ENCODE results near the gene DOCK7.

Gene DOCK7

GRCh38 chr1:62621907-62622306 is 66.3 kb downstream of the DOCK7 start:
- no peak for TF ChIP-seq FOXP2 (optimal IDR thresholded peaks at IDR 0.05; ENCODE audit: borderline replicate concordance, extremely low read depth, extremely low read length, insufficient read depth)
- no peak for TF ChIP-seq POLR2AphosphoS5 (IDR thresholded peaks at IDR 0.05; ENCODE audit: low read depth, low read length)
- TF ChIP-seq TAF1 (IDR thresholded peaks at IDR 0.05; ENCODE audit: borderline replicate concordance, insufficient read depth, low read length) = no peak
- no peak for TF ChIP-seq SIN3A (IDR thresholded peaks at IDR 0.05; ENCODE audit: borderline replicate concordance, insufficient read depth, low read length)
- TF ChIP-seq REST (IDR thresholded peaks at IDR 0.05; ENCODE audit: insufficient read depth in 1 of 2, low read depth in 2 of 2, low read length in 2 of 2) = no peak

GRCh38 chr1:62613890-62614289 is 74.3 kb downstream of the DOCK7 start:
- TF ChIP-seq SIN3A (IDR thresholded peaks at IDR 0.05; ENCODE audit: borderline replicate concordance, insufficient read depth, low read length) = no peak
- TF ChIP-seq FOXP2 (optimal IDR thresholded peaks at IDR 0.05; ENCODE audit: borderline replicate concordance, extremely low read depth, extremely low read length, insufficient read depth) = no peak
- no peak for TF ChIP-seq POLR2AphosphoS5 (IDR thresholded peaks at IDR 0.05; ENCODE audit: low read depth, low read length)
- TF ChIP-seq TAF1 (IDR thresholded peaks at IDR 0.05; ENCODE audit: borderline replicate concordance, insufficient read depth, low read length) = no peak
- no peak for TF ChIP-seq REST (IDR thresholded peaks at IDR 0.05; ENCODE audit: insufficient read depth in 1 of 2, low read depth in 2 of 2, low read length in 2 of 2)

GRCh38 chr1:62613325-62613727 is 74.9 kb downstream of the DOCK7 start:
- TF ChIP-seq REST (IDR thresholded peaks at IDR 0.05; ENCODE audit: insufficient read depth in 1 of 2, low read depth in 2 of 2, low read length in 2 of 2) = no peak
- no peak for TF ChIP-seq POLR2AphosphoS5 (IDR thresholded peaks at IDR 0.05; ENCODE audit: low read depth, low read length)
- TF ChIP-seq FOXP2 (optimal IDR thresholded peaks at IDR 0.05; ENCODE audit: borderline replicate concordance, extremely low read depth, extremely low read length, insufficient read depth) = no peak
- no peak for TF ChIP-seq SIN3A (IDR thresholded peaks at IDR 0.05; ENCODE audit: borderline replicate concordance, insufficient read depth, low read length)
- no peak for TF ChIP-seq TAF1 (IDR thresholded peaks at IDR 0.05; ENCODE audit: borderline replicate concordance, insufficient read depth, low read length)

GRCh38 chr1:62612770-62613169 is 75.4 kb downstream of the DOCK7 start:
- TF ChIP-seq POLR2AphosphoS5 (IDR thresholded peaks at IDR 0.05; ENCODE audit: low read depth, low read length) (no peak), REST (IDR thresholded peaks at IDR 0.05; ENCODE audit: insufficient read depth in 1 of 2, low read depth in 2 of 2, low read length in 2 of 2) (no peak)

GRCh38 chr1:62608905-62609304 is 79.3 kb downstream of the DOCK7 start:
- no peak for TF ChIP-seq FOXP2 (optimal IDR thresholded peaks at IDR 0.05; ENCODE audit: borderline replicate concordance, extremely low read depth, extremely low read length, insufficient read depth)
- no peak for TF ChIP-seq POLR2AphosphoS5 (IDR thresholded peaks at IDR 0.05; ENCODE audit: low read depth, low read length)
- no peak for TF ChIP-seq REST (IDR thresholded peaks at IDR 0.05; ENCODE audit: insufficient read depth in 1 of 2, low read depth in 2 of 2, low read length in 2 of 2)
- no peak for TF ChIP-seq SIN3A (IDR thresholded peaks at IDR 0.05; ENCODE audit: borderline replicate concordance, insufficient read depth, low read length)
- no peak for TF ChIP-seq TAF1 (IDR thresholded peaks at IDR 0.05; ENCODE audit: borderline replicate concordance, insufficient read depth, low read length)

Measured in PFSK-1 (cell line).